AG04450 (cell line): ENCODE results near the gene TSHZ2. TPM values are rescaled to one million over a fixed set of nuclear protein-coding genes. Genes with fewer than 3 reads are reported as not detected.

Experiments used
- CTCF ChIA-PET: fragments of 300-600, 350-600 bp; formaldehyde crosslinking; extraction: SDS; loops from one replicate; lab custom pipeline; 2022; ENCODE audit warnings: antibody characterized with exemption, inconsistent platforms; lab: Charles Lee
- POLR2A ChIA-PET: fragments of 350-600 bp; formaldehyde crosslinking; extraction: SDS; loops from one replicate; lab custom pipeline; 2021; ENCODE audit warnings: antibody characterized with exemption, inconsistent platforms; lab: Yijun Ruan, JAX
- DNase-seq: peaks from one replicate; pipeline ENCODE4 v3.0.0-alpha.2; 2011; ENCODE audit warnings: low read depth, low spot score
- H3K27ac ChIP-seq: one replicate; pipeline ENCODE4 v1.5.1; 2012; ENCODE audit warnings: low read depth, low read length, control low read depth
- H3K27me3 ChIP-seq: one replicate; pipeline ENCODE4 v1.6.0; 2012; ENCODE audit warnings: low read length; ENCODE audit not compliant: control insufficient read depth, insufficient read depth
- H3K4me3 ChIP-seq: 2 replicates; pipeline ENCODE4 v1.5.1; 2011; ENCODE audit warnings: mild to moderate bottlenecking, low read depth, low read length, control low read depth
- H3K9me3 ChIP-seq: 2 replicates; pipeline ENCODE4 v1.5.1; 2012; ENCODE audit warnings: low read length; ENCODE audit not compliant: control insufficient read depth, insufficient read depth
- CTCF ChIP-seq: IDR thresholded peaks from 2 replicates; pipeline ENCODE4 v1.5.1; 2011; ENCODE audit warnings: low read depth, low read length, control low read depth, inconsistent platforms
- polyA plus RNA-seq: library from polyadenylated mRNA; depleted of rRNA; stranded (reverse); fragments of >200 nt; gene quantifications from 2 replicates; pipeline ENCODE4 v1.2.3, GENCODE V29; 2011

Gene TSHZ2
- polyA plus RNA-seq, 1 experiment = not detected

- CTCF ChIA-PET = no interaction called here
- Histone ChIP-seq H3K4me3 (no peak overlapping the region), H3K27me3 (no peaks in the 10 kb centered on the region), H3K27ac (no peak overlapping the region), H3K9me3 (no peaks in the 10 kb centered on the region)
- DNase-seq = no peak
- POLR2A ChIA-PET = no interaction called here
- TF ChIP-seq CTCF = no peak
Measured at GRCh38 chr20:53309515-53309914, 337.4 kb downstream of the TSHZ2 start.

GRCh38 chr20:53312957-53313356, 340.8 kb downstream of the TSHZ2 start:
- no peak for DNase-seq
- no peak overlapping the region for H3K27ac ChIP-seq
- ChIA-PET POLR2A (no interaction called here), CTCF (no interaction called here)
- H3K4me3 ChIP-seq = no peak overlapping the region
- H3K9me3 ChIP-seq = no peaks in the 10 kb centered on the region
- H3K27me3 ChIP-seq = no peaks in the 10 kb centered on the region
- TF ChIP-seq CTCF = no peak

GRCh38 chr20:53316206-53316937, 344.2 kb downstream of the TSHZ2 start:
- Histone ChIP-seq H3K9me3 (no peaks in the 10 kb centered on the region), H3K27me3 (no peaks in the 10 kb centered on the region), H3K4me3 (no peak overlapping the region), H3K27ac (no peak overlapping the region)
- TF ChIP-seq CTCF = no peak
- ChIA-PET CTCF (no interaction called here), POLR2A (no interaction called here)
- no peak for DNase-seq

- TF ChIP-seq CTCF = no peak
- POLR2A ChIA-PET = no interaction called here
- H3K4me3 ChIP-seq = no peak overlapping the region
- CTCF ChIA-PET = no interaction called here
- no peaks in the 10 kb centered on the region for H3K9me3 ChIP-seq
- no peak for DNase-seq
- no peak overlapping the region for H3K27ac ChIP-seq
- H3K27me3 ChIP-seq = no peaks in the 10 kb centered on the region
Measured at GRCh38 chr20:53319200-53319599, 347.0 kb downstream of the TSHZ2 start.

- POLR2A ChIA-PET = no interaction called here
- no peaks in the 10 kb centered on the region for H3K9me3 ChIP-seq
- CTCF ChIA-PET = no interaction called here
- TF ChIP-seq CTCF = no peak
- no peaks in the 10 kb centered on the region for H3K27me3 ChIP-seq
- H3K4me3 ChIP-seq = no peak overlapping the region
- DNase-seq = no peak
- H3K27ac ChIP-seq = no peak overlapping the region
Measured at GRCh38 chr20:53319716-53320115, 347.6 kb downstream of the TSHZ2 start.
